Amniotic epithelial cell (primary cell): ENCODE results near the gene TTN.

Source experiments
- DNase-seq: peaks from one replicate; pipeline ENCODE4 v3.0.0-alpha.2; 2010; ENCODE audit warnings: low read depth

TTN gene

DNA sequence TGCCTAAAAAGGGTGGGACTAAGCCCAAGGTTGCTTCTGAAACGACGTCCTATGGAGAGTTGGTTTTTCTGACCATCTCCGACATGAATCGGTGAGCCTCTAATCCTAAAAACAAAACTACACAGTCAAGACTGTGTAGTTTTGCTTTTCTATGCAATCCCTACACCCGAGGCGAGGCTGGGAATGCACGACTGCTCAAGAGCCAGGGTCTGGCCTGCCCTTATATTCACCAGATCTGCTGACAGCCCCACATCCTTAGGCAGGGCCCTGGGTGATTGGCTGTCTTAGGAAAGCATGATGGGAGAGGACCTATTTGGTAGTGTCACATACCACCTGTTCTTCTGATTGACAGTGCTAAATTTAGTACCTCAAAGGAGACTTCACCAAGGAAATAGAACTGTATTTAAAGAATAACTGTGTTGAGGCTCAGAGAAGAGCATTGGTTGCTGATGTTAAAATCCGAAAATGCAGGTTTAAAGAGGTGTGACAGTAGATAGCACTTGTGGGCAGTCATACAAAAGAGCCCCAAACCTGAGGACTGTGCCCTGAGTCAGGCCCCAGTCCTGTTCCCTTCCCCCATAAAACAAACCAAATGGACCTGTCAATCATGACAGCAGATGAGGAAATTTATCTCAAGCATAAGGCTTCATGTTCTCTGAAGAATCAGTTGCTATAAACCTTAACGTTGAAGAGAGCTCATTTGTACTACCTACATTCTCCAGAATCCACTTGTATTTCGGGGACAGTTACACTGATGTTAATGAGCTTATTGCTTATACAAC, at the start of gene TTN:
TTN (minus strand) TSS at position 197 of the 782 bp plus-strand sequence. CDS start 2,781 bp downstream, outside the sequence.
- no peak for DNase-seq

DNA sequence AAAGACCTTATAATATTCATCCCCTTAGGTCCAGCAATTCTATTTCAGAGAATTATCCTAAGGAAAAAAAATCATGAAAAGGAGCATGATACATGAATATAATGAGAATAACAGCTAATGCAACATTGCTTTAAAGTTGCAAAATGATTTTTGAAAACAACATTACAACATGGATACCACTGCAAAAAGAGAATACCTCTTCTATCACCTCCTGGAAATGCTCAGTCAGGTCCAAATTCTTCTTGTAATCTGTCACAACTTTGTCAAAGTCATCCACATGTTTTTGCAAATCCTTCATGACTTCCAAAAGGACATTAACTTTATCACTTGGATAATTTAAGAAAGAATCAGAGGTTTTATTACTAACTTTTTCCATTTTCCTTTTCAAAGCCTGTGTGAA, 47.9 kb upstream of the TTN start:
- no peak for DNase-seq

DNA sequence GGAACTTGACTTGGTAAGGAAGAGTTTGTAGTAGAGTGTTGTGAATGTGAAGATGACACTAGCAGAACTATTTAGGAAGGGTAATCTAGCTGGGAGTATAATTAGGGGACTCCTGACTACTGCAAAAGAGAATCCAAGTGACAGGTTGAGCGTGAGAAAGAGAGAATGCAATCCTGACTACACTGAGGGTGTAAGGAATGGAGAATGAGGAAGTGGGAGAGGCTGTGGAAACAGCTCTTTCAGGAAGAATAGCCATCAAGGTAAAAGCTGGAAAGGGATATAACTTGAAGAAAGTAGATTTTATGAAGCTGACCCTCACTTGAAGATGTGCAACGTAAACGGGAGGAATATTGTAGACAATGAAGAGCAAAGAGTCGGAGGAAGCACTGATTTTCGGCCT, 41.1 kb upstream of the TTN start:
- DNase-seq = no peak

DNA sequence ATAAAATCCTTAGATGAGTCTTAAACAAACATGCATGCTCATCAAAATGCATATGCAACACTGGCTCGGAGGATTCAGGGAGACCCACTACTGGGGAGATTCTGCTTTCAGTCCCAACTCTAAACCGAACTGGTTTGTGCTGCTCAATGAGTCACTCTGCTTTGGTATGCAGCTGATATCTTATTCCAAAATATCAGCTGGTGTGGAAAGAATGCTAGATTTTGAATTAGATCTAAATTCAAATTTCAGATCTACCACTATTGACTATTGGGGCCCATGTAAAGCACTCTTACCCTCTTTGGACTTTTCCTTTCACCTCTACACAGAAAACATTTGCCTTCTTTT, 39.2 kb upstream of the TTN start:
- DNase-seq = no peak

DNA sequence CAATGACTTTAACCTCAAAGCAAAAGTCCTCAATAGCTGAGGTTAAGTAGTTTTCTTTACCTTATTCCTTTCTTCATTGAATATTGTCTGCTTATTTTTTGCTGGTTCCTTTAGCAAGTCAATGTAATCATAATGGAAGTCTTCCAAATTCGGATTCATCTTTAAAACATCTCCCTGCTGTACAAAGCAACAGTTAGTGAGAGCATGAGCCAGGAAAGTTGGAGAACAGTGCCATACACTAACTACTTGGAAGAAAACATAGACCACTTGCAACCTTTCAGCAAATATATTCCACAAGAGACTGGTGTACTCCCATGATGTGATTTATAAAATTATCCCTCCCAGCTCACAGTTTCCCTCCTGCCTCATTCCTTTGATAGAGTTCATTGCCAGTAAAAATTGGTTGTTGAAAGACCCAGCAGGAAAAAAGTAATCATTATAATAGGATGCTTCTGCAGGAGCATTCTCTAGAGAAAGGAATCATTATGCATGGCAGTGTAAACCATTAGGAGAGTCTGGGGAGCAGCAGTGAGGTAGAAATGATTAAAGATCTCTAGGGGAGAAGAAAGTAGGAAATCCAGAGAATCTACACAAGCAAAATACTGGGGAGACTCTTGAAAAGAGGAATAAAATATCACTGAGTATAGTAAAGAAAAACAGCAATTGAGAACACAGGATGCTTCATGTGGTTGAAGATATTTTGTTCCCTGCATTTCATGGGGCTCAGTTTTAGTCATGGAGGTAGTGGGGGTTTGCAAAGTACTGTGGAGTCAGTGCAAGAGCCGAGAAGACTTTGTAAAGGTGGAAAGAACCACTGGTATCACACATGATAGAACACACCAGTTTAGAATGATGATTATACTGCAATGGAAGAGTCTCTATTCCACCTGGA, 38.6 kb upstream of the TTN start:
- no peak for DNase-seq

DNA sequence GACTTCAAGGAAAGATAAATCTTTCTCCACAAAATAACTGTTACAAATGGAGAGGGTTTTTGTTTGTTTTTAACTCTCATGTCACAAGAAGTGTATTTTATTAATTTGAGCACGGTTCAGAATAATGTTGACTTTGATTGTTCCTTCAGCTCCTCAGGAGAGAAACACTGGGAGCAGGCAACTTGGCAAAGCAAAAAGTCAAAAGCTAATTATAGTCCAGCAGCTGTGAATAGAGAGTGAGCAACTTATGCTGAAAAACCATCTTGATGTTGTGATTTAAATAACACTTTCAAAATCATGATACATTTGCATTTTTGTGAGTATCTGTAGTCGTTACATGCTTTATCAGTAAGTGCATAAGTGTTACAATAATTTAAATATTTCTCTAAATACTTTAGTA, 37.5 kb upstream of the TTN start:
- DNase-seq = no peak

DNA sequence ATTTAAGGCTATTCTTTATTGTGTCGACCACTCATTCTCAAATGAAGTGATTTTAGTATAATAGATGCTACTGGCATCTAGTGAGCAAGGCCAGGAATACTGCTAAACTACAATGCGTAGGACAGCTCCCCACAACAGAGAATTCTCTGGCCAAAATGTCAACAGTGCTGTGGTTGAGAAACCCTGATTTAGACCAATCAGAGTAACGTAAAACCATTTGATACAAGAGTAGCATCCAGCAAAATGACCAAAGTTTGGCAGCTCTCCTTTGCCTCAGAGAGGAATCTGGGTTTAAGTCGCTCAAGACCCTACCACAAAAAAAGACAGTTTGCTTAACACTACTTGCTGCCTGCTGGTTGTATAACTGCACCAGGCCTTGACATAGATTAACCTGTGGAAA, 37.0 kb upstream of the TTN start:
- DNase-seq = no peak

DNA sequence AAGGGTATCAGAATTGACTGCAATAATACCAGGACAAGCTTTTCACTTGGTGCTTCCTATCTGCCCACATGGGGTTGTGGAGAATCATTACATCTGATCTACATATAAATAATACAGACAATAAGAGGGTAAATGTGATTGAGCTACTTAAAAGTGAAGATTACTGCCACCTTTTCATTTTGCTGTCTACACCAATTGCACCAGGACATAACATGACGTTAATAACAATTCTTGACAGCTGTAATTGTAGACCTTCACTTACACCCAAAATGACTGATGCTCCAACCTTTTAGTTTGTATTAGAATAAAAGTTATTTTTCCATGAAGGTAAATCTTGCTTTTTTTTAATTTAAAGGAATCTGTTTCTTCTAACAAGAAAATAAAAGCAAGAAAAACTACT, 36.5 kb upstream of the TTN start:
- DNase-seq = no peak

DNA sequence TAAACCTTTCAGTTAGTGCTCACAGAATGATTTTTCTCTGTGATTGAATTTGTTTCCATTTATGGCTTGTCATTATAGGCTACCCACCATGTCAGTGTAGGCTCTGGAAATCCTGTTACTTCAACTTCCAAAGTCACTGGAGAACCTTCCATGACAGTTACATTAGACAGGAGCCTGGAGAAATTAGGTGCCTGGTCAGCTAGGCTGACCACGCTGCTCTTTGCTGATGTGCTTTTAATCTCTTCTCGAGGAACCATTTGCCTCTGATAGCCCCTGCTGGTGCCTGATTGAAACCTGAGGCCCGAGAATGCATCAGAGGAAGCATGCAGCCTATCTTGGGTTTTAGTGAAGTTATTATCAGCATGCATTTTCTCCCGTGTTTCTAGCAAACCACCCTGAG, 29.6 kb upstream of the TTN start:
- DNase-seq = no peak

DNA sequence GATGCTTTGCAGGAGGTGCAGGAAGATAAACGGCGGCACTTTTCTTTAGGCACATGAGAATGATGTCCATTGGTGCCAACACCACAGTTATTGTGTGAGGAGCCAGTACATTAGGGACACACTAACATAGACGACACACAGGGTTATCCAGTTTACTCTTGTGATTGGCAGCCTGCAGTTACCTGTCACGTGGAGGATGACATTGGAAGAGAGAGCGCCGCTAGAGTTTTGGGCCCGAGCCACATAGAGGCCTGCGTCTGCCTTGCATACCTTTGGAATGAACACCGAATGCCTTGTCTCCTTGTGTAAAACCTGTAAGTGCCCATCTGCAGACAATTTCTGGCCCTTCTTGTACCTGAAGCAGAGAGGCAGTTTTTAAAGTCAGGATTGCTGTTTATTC, 26.9 kb upstream of the TTN start:
- DNase-seq = no peak

DNA sequence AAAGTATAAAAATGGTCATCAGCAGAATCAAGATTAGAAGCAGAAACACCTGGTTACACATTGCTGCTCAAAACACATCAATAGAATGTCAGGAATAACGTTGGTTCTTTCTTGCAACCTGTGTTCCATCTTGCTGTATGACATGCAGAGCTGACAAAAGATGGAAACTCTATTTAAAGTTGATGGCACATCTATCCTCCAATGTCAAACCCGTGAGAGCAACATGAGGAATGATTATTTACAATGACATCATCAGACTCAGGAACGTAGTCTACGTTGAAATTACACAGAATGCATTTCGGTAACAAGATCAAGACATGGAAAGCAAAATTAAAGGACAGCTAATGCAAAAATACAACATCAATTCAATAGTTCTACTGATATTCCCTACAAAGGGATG, 26.2 kb upstream of the TTN start:
- no peak for DNase-seq

DNA sequence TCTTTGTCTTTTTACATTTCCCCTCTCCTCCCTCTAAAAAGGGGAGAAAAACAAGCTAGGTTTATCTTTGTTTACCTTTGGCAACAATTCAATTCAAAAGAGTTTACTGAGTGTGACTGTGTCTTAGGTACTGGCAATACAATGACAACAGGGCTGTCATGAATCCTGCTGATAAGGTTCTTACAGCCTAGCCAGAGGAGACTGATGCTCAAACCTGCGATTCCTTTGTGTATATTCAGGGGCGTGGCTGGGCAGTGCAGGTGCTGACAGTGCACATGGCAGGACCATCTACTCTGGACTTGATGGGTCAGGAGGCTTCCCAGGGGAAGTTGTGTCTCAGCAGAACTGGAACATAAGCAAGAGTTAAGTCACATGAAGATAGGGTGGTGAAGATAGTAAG, 23.2 kb upstream of the TTN start:
- DNase-seq = no peak

DNA sequence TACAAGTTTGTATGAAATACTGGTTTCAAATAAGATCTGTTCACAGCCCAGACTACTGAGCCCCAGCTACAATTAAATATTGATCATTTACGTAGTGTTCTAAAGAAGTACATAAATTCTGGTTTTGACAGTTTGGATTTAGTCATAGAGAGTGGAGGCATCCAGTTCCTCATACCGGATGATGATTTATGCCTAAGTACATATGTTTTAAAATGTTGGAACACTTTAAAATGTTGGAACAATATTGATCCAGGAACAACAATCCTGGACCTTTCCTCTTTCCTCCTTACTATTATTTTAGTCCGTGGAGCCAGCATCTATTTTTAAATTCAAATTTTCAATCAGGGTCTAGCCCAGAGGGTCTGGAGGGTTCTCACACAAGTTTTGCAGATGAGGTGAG, 22.8 kb upstream of the TTN start:
- DNase-seq = no peak

DNA sequence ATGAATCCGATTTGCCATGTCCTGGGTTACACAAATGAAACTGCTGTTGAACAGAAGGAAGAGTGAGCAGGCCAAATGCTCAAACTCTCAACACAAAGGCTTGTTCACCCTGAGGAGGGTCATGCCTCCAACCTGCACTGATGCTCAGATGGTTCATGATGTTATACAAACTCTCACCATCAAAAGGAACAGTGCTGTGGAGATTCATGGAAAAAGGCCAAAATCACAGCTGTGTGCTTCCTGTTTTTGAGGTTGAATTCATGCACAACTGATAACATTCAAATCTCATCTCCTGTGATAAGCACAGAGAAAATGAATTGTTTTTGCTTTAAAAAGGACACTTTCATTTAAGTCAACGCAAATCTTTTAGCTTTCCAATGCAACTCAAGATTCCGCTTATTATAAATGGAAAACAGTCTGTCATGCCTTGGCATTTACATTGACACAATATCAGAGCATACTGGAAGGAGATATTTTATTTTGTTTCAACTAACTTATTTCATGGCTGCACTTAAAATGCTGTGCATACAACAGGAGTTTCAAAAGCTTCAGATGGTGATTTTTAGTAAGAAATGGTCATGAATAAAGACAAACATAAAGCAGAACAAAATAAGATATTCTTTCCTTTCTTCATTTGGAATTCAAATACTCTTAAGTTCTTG, 22.2 kb upstream of the TTN start:
- peak; percentile 5 for DNase-seq

DNA sequence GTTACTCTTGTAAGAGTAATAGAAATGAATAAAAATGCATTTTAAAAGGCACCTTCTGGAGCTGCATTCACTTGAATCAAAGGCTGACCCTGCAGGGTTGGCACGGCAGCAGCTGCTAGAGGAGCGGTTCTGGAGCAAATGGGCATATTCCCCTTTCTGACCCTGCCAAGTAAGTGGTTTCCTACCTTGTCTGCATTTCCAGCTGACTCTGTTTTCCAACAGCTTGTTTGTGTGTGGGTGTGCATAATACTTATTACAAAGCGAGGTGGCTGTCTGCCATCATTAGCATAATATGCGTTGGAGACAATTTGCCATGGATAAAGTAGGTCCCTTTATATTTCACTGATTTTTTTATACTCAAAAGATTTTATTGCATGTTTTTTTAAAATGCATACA, 21.3 kb upstream of the TTN start:
- no peak for DNase-seq

DNA sequence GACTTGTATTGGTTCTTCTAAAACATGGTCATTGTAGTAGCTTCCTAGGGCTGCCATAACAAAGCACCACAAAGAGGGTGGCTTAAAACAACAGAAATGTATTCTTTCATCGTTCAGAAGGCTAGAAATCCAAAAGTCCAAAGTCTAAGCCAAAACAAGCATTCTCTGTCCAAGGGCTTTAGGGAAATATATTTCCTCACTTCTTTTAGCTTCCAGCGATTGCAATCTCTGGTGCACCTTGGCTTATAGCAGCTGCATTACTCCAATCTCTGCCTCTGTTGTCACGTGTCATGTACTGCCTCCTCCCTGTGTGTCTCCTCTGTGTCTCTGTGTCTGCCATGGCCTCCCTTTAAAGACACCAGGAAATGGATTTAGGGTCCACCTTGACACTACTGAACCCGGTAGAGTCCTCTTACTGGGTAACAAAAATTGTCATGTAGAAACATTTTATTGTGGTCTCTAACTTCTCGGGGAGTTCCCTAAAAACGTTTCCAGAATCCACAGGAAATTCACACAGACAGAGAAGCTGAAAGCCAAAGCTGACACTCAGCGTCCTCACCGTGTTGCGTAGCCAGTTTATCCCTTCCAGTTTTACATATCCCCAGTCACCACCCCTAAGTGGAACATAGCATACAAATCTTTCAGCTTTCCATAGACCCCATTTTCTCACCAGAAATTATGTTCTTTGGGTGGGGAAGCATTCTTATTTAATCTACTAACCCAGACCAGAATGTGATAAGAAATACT, 20.7 kb upstream of the TTN start:
- DNase-seq = no peak

DNA sequence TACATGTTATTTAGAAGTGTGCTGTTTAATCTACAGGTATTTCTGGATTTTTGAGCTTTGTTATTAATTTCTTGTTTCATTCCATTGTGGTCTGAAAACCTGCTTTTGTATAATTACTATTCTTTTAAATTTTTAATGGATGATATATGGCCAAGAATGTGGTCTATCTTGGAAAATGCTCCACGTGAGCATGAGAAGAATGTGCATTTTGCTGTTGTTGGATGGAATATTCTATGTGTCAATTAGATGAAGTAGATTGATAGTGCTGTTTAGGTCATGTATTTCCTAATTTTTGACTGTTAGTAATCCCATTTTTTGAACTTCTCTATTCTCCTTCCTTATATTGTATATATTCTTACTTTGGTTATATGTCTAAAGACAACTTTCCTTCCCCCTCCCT, 19.9 kb upstream of the TTN start:
- no peak for DNase-seq

DNA sequence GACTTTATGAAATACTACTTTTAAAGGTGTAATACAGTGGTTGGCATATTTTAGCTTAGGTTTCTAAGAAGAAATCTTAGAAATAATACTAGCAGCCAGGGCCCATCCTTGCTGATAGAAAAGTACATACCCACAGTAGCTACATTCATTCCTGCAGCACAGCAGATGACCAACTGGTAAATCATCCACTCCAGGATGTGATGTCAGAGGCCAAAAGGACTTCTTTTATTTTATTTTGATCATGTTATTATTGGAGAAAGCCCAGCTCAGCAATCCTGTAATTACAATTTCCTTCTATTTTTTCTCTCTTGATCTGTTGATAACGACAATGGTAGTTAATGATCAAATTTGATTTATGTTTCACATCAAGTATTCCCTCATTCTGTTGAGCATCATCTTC, 18.0 kb upstream of the TTN start:
- peak; percentile 1 for DNase-seq

DNA sequence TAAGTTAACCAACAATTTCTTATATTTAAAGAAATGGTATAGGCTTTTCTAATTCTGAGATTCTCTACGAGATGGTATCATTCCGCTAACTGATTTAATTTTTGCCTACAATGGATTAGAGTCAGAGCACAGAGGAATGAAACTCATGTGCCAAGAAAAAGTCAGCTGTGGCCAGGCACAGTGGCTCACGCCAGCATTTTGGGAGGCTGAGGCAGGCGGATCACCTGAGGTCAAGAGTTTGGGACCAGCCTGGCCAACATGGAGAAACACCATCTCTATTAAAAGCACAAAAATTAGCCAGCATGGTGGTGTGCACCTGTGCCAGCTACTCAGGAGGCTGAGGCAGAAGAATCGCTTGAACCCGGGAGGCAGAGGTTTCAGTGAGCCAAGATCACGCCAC, 17.0 kb upstream of the TTN start:
- DNase-seq = no peak

DNA sequence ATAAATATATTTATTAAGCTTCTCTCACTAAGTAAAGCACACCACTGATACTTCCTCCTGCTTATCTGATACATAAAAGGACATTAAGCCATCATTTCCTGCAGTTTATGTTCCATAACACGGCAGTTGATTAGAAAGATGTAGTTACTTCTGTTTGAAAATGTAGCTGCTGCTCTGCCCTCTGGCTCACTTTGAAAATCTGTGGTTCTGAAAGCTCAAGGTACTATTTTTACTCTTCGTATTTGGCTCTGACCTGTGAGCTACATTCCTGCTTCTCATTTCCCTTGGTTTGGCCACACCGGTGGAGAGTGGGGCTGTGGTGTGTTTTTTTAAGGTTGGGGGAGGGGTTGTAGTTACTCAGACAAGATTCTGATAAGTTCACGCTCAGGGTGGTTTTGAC, 12.8 kb upstream of the TTN start:
- no peak for DNase-seq

DNA sequence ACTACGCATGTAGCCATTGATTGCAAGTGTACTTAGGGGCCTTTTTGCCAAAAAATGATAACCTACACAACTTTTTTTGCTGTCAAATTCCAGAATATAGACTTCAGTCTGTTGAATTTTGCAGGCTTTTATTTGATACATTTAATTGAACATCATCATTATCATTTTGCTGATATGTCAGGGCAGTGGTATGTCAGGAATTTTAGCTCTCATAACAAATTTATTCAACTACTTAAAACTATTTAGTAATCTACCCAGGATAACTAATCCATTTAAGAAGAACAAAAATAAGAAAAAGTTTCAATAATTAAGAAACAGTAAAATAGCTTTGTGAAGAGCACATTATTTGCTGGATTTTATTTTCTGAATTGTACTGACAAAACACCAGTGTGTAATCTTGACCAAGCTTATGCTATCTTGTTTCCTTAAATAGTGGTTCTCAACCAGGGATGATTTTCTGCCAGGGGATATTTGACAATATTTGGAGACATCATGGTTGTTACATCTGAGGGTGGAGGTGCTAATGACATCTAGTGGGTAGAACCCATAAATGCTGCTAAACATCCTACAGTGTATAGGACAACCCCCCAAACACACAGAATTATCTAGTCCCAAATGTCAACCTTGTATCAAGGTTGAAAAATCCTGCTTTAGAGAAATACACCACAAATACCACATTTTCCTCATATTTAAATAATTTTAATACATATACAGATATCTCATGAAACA, 12.1 kb upstream of the TTN start:
- DNase-seq = no peak

DNA sequence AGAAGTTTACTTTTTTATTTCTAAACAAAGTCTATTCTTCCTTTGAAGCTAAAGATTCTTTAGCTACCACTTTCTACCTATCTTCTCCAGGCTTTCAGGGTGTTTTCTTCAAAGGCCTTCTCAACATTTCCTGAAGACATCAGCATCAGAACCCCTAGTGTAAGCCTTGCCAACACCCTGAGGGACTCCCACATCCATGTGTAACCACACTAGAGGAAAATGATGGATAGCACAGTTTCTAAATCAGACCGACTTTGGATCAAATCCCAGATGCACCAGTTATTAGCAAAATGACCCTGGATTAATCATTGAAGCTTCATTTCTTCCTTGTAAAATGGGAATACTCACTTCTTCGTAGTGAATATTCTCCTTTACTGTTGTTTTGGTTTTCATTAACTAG, 4.7 kb upstream of the TTN start:
- DNase-seq = no peak
